NCI-H146 treated with DMSO at 0.1 percent for 48 hours (cell line): ENCODE data around the gene SAE1.
"Not testable (repeated sequence)": the region's sequence is repeated elsewhere in the genome, so short reads cannot be mapped to it uniquely, and the experiment has no call there.

Experiments used
- DNase-seq: peaks from one replicate; lab custom pipeline; 2025; ENCODE audit not compliant: unreplicated experiment; lab: John Stamatoyannopoulos, UW

SAE1 gene

GRCh38 chr19:47239152-47239551 lies 108.5 kb downstream of the SAE1 start:
- DNase-seq, result no peak

- DNase-seq, result peak; percentile 55
Measured at GRCh38 chr19:47239610-47240296, 109.1 kb downstream of the SAE1 start.

- DNase-seq, result no peak
Measured at GRCh38 chr19:47240556-47240955, 109.9 kb downstream of the SAE1 start.

- DNase-seq, result peak; percentile 71
Measured at GRCh38 chr19:47240996-47241918, 110.6 kb downstream of the SAE1 start.

- no peak for DNase-seq
Measured at GRCh38 chr19:47241919-47242577, 111.4 kb downstream of the SAE1 start.

GRCh38 chr19:47243364-47243775 lies 112.7 kb downstream of the SAE1 start:
- no peak for DNase-seq

GRCh38 chr19:47243776-47244547 lies 113.3 kb downstream of the SAE1 start:
- peak; percentile 89 for DNase-seq

GRCh38 chr19:47247308-47247990 lies 116.8 kb downstream of the SAE1 start:
- DNase-seq, result peak; percentile 27

- DNase-seq, result not testable (repeated sequence)
Measured at GRCh38 chr19:47253016-47253415, 122.4 kb downstream of the SAE1 start.

- no peak for DNase-seq
Measured at GRCh38 chr19:47253467-47253881, 122.8 kb downstream of the SAE1 start.

GRCh38 chr19:47253970-47254369 lies 123.3 kb downstream of the SAE1 start:
- DNase-seq, result no peak

- peak; percentile 98 for DNase-seq
Measured at GRCh38 chr19:47255879-47256692, 125.5 kb downstream of the SAE1 start, which contains the start of gene CCDC9. Gene CCDC9, plus strand, starts transcription at chr19:47256525. Its CDS starts 1,876 bp downstream, at chr19:47258401.

GRCh38 chr19:47256693-47257410 lies 126.2 kb downstream of the SAE1 start:
- peak; percentile 100 for DNase-seq

- DNase-seq, result no peak
Measured at GRCh38 chr19:47257411-47258169, 127.0 kb downstream of the SAE1 start.

- DNase-seq, result no peak
Measured at GRCh38 chr19:47258434-47258833, 127.8 kb downstream of the SAE1 start.

GRCh38 chr19:47258895-47259555 lies 128.4 kb downstream of the SAE1 start:
- DNase-seq, result no peak
